GM15510 (cell line): ENCODE results near the gene ADGRV1.

Experiments
- POLR2A ChIP-seq: IDR thresholded peaks from 3 replicates; pipeline ENCODE4 v1.6.1; 2011; ENCODE audit warnings: borderline replicate concordance; ENCODE audit not compliant: insufficient read length; ENCODE audit errors: extremely low read depth

The ADGRV1 gene

DNA sequence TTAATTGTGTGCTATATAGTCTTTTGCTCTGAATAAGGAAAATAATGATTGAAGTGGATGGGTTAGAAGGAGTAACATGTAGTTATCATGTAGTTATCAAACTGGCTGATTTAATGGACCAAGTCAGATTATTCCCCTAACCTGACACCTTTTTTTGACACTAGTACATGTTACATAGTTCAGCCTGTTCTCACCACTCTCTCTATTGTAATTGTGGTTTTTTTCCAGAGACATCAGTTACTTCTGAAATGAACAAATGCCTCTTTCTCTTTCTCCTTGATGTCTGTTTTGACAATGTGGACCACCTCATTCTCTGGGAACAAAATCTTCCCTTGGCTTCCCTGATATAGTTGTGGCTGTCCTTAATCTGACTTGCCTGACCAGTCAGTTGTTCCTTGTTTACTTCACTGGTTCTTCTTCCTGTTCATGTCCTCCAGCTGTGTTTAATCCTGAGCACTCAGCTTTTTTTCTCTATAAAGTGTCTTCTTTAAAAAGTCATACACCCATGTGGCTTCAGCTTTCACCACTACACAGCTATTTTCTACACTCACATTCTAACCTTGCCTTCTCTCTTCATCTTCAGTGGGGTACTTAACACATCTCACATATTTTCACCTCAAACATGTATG is 581.1 kb downstream of the ADGRV1 start:
- TF ChIP-seq POLR2A: no peak

GRCh38 chr5:91140657-91141056 is 582.1 kb downstream of the ADGRV1 start:
- TF ChIP-seq POLR2A: no peak

DNA sequence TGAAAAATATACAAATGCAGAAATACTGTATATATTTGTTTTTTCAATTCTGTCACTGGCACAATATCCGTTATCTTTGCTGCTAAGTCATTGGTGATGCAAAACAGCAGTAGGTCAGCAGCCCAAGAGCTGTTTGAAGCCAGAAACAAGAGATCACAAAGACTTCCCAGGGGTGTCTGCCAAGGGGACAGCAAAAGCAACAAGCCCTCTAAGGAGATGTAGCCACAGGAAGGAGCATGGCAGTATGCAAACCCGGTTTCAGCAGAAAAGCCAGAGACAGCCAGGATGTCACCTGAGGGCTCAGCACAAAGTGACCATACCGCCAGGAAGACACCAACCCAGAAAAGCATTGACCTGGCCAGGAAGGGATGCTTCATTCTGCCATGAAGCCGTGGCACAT is 583.0 kb downstream of the ADGRV1 start:
- no peak for TF ChIP-seq POLR2A

DNA sequence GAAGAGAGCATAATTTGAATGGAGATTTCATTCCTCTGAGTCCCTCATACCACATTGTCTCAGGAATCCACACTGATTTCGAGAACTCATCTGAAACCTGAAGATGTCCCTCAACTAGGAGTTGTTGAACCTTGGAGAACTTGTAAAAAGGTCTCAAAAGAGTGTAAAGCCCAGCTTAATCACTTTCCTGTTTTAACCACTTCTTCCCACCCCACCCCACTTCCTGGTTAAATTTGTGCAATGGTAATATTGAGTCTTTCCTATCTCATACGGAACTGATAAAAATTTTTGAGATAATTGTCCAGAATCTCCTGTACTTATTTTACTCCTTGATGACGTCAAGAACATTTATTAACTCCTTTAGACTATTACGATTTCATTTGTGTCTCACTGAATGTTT is 583.8 kb downstream of the ADGRV1 start:
- TF ChIP-seq POLR2A: no peak

- no peak for TF ChIP-seq POLR2A
Observed at GRCh38 chr5:91142819-91143218, 584.2 kb downstream of the ADGRV1 start.

DNA sequence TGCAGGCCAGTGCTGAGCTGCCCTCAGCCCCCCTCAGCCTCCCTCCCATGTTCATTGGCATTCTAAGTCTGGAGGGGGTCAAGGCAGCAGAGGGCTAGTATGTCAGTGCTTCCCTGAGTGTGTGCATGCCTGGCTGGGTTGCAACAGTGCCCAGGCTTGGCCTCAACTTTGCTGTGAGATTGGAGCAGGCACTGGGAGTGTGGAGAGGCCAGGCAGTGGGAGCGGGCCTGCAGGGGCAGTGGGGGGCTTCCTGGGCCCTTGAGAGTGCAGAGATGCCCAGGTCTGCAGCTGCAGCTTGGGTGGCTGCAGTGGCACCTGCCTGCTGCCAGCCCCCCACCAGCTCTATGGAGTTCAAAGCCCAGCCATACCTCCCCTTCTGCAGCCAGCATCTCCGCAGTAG is 585.2 kb downstream of the ADGRV1 start:
- no peak for TF ChIP-seq POLR2A

GRCh38 chr5:91144491-91145332 is 586.1 kb downstream of the ADGRV1 start:
- no peak for TF ChIP-seq POLR2A

- no peak for TF ChIP-seq POLR2A
Observed at GRCh38 chr5:91145333-91145620, 586.7 kb downstream of the ADGRV1 start.

DNA sequence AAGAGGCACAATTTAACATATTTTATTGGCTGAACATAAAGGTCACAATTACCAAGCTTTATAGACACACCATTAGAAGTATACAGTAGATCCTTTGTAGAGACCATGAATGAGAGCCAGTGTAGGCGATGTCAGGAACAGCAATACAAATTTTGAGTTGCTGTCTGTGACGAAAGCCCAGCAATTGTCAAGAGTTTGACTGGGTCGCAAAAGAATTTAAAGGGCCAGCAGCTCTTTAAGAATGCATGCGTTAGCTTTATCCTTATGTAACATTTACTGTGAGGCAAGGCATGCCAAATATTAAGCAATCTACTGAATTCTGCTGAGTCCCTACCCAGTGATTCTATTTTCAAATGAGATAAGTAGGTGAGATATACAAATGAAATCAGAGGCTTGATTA is 587.6 kb downstream of the ADGRV1 start:
- no peak for TF ChIP-seq POLR2A

DNA sequence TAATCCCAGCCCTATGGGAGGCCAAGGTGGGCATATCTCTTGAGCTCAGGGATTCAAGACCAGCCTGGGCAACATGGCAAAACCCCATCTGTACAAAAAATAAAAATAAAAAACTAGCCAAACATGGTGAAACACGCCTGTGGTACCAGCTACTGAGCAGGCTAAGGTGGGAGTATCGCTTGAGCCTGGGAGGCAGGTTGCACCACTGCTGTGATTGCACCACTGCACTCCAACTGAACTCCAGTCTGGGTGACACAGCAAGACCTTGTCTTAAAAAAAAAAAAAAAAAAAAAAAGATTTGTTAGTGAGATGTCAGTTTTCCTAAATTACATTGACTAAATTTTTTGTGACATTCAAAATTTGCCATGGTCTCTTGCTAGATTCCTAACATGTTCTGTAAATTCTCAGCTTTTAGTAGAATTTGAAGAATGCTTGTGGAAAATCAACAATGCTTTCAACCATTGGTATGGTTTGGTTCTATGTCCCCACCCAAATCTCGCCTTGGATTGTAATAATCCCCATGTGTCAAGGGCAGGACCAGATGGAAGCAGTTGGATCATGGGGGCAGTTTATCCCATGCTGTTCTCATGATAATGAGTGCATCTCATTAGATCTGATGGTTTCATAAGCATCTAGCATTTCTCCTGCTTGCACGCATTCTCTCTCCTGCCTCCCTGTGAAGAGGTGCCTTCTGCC is 588.5 kb downstream of the ADGRV1 start:
- no peak for TF ChIP-seq POLR2A

GRCh38 chr5:91150234-91150633 is 591.6 kb downstream of the ADGRV1 start:
- no peak for TF ChIP-seq POLR2A

GRCh38 chr5:91150636-91151035 is 592.0 kb downstream of the ADGRV1 start:
- no peak for TF ChIP-seq POLR2A

- no peak for TF ChIP-seq POLR2A
Observed at GRCh38 chr5:91151947-91152346, 593.4 kb downstream of the ADGRV1 start.

- TF ChIP-seq POLR2A: no peak
Observed at GRCh38 chr5:91154338-91154737, 595.7 kb downstream of the ADGRV1 start.

GRCh38 chr5:91155274-91155673 is 596.7 kb downstream of the ADGRV1 start:
- no peak for TF ChIP-seq POLR2A

- no peak for TF ChIP-seq POLR2A
Observed at GRCh38 chr5:91156242-91156641, 597.6 kb downstream of the ADGRV1 start.
